Measurements from ENCODE around the gene NCAPG.

The NCAPG gene

DNA sequence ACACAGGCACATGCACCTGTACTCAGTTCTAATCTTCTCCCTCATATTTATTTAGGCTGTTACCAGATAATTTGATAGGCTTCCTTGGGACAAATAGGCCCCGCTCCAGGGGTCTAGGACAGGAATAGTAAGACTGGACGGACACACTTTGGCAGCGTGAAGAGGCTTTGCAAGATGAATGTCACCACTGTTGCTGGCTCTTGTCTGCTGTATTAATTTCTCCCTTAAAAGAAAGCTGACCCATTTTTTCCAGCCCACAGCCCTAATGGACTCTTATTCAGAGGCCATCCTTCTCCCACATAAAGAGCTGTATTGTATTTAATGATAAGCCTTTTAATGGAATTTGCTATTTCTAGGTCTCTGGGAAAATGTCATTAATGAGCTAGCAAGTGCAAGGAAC, 47.4 kb upstream of the NCAPG start:
- H3K27ac ChIP-seq (replicated peaks): no peak overlapping the region
- H3K27me3 ChIP-seq (ENCODE audit: insufficient read depth, poor library complexity, severe bottlenecking): no peaks in the 10 kb centered on the region
- no peak for DNase-seq (ENCODE audit: low read depth in 1 of 2, low spot score in 1 of 2)
- no peak for TF ChIP-seq POLR2AphosphoS5 (IDR thresholded peaks at IDR 0.05; ENCODE audit: low read depth)
- TF ChIP-seq, protein P1, sequence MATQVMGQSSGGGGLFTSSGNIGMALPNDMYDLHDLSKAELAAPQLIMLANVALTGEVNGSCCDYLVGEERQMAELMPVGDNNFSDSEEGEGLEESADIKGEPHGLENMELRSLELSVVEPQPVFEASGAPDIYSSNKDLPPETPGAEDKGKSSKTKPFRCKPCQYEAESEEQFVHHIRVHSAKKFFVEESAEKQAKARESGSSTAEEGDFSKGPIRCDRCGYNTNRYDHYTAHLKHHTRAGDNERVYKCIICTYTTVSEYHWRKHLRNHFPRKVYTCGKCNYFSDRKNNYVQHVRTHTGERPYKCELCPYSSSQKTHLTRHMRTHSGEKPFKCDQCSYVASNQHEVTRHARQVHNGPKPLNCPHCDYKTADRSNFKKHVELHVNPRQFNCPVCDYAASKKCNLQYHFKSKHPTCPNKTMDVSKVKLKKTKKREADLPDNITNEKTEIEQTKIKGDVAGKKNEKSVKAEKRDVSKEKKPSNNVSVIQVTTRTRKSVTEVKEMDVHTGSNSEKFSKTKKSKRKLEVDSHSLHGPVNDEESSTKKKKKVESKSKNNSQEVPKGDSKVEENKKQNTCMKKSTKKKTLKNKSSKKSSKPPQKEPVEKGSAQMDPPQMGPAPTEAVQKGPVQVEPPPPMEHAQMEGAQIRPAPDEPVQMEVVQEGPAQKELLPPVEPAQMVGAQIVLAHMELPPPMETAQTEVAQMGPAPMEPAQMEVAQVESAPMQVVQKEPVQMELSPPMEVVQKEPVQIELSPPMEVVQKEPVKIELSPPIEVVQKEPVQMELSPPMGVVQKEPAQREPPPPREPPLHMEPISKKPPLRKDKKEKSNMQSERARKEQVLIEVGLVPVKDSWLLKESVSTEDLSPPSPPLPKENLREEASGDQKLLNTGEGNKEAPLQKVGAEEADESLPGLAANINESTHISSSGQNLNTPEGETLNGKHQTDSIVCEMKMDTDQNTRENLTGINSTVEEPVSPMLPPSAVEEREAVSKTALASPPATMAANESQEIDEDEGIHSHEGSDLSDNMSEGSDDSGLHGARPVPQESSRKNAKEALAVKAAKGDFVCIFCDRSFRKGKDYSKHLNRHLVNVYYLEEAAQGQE (IDR thresholded peaks at IDR 0.05; ENCODE audit: insufficient replicate concordance, low read depth): no peak
- no peak for TF ChIP-seq GABPA (IDR thresholded peaks at IDR 0.05; ENCODE audit: low read depth)
- TF ChIP-seq, protein P2, sequence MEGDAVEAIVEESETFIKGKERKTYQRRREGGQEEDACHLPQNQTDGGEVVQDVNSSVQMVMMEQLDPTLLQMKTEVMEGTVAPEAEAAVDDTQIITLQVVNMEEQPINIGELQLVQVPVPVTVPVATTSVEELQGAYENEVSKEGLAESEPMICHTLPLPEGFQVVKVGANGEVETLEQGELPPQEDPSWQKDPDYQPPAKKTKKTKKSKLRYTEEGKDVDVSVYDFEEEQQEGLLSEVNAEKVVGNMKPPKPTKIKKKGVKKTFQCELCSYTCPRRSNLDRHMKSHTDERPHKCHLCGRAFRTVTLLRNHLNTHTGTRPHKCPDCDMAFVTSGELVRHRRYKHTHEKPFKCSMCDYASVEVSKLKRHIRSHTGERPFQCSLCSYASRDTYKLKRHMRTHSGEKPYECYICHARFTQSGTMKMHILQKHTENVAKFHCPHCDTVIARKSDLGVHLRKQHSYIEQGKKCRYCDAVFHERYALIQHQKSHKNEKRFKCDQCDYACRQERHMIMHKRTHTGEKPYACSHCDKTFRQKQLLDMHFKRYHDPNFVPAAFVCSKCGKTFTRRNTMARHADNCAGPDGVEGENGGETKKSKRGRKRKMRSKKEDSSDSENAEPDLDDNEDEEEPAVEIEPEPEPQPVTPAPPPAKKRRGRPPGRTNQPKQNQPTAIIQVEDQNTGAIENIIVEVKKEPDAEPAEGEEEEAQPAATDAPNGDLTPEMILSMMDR (IDR thresholded peaks at IDR 0.05; ENCODE audit: insufficient read depth, low read length): no peak
- TF ChIP-seq SPI1 (IDR thresholded peaks at IDR 0.05; ENCODE audit: borderline replicate concordance, low read depth): no peak
- no peak overlapping the region for H3K4me3 ChIP-seq (replicated peaks; ENCODE audit: insufficient read depth, low read length)

DNA sequence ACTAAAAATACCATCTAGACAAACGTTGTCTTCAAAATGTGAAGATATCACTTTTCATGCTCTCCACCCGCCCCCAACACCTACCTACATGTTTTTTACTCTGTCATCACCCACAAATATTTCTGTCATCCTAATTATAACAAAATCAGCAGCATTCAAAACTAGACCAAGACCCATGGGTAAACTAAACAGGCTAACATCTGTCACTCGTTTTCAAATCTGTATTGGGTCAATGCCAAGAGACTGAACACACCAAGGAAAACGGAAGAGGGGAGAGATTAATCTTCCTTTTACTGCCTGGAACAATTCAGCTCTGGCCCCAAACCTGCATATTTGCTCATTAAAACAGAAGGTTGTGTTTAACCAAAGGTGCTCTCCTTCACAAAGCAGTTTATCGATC, 46.8 kb upstream of the NCAPG start:
- TF ChIP-seq GABPA (IDR thresholded peaks at IDR 0.05; ENCODE audit: low read depth) (no peak), POLR2AphosphoS5 (IDR thresholded peaks at IDR 0.05; ENCODE audit: low read depth) (no peak), SPI1 (IDR thresholded peaks at IDR 0.05; ENCODE audit: borderline replicate concordance, low read depth) (no peak)
- TF ChIP-seq, protein P2 (IDR thresholded peaks at IDR 0.05; ENCODE audit: insufficient read depth, low read length): no peak
- TF ChIP-seq, protein P1 (IDR thresholded peaks at IDR 0.05; ENCODE audit: insufficient replicate concordance, low read depth): no peak
- H3K27me3 ChIP-seq (ENCODE audit: insufficient read depth, poor library complexity, severe bottlenecking): no peaks in the 10 kb centered on the region

DNA sequence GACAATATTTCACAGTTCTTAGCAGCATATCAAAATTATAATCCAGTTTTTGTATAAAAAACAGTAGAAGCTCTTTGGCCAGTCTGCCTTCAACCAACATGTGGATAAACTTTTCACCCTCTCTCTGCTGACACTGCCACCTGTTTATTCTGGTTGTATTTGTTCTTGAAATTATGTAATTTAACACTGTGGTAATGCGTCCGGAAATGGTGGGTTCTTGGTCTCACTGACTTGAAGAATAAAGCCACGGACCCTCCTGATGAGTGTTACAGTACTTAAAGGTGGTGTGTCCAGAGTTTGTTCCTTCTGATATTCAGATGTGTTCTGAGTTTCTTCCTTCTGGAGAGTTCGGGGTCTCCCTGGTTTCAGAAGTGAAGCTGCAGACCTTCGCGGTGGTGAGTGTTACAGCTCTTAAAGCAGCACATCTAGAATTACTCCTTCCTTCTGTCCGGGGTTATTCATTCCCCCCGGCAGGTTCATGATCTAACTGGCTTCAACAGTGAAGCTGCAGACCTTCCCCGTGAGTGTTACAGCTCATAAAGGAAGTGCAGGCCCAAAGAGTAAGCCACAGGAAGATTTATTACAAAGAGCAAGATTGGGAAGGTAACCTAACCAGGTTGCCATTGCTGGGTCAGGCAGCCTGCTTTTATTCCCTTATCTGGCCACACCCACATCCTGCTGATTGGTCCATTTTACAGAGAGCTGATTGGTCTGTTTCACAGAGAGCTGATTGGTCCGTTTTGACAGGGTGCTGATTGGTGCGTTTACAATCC, 45.1 kb upstream of the NCAPG start:
- no peak for DNase-seq (ENCODE audit: low read depth in 1 of 2, low spot score in 1 of 2)
- H3K4me3 ChIP-seq (replicated peaks; ENCODE audit: insufficient read depth, low read length): no peak overlapping the region
- no peaks in the 10 kb centered on the region for H3K27me3 ChIP-seq (ENCODE audit: insufficient read depth, poor library complexity, severe bottlenecking)
- no peak overlapping the region for H3K27ac ChIP-seq (replicated peaks)
- TF ChIP-seq GABPA (IDR thresholded peaks at IDR 0.05; ENCODE audit: low read depth): no peak
- TF ChIP-seq POLR2AphosphoS5 (IDR thresholded peaks at IDR 0.05; ENCODE audit: low read depth): no peak
- TF ChIP-seq, protein P1 (IDR thresholded peaks at IDR 0.05; ENCODE audit: insufficient replicate concordance, low read depth): no peak
- TF ChIP-seq SPI1 (IDR thresholded peaks at IDR 0.05; ENCODE audit: borderline replicate concordance, low read depth): no peak
- TF ChIP-seq, protein P2 (IDR thresholded peaks at IDR 0.05; ENCODE audit: insufficient read depth, low read length): no peak

More for the DNA sequence above, 46.8 kb upstream of the NCAPG start:
- no peak overlapping the region for H3K27ac ChIP-seq (replicated peaks)
- no peak overlapping the region for H3K4me3 ChIP-seq (replicated peaks; ENCODE audit: insufficient read depth, low read length)
- no peak for DNase-seq (ENCODE audit: low read depth in 1 of 2, low spot score in 1 of 2)

Data from HL-60 (cell line).